Hepatocyte (in vitro differentiated cells): Measurements from ENCODE around the gene RAI1.

Experiments
- CTCF ChIP-seq: fragments of 200-600 bp; sonication (generic); IDR thresholded peaks from 2 replicates; pipeline ENCODE4 v1.5.1; 2016; ENCODE audit warnings: antibody characterized with exemption, mild to moderate bottlenecking; ENCODE audit not compliant: poor library complexity
- EZH2 ChIP-seq: fragments of 200-600 bp; sonication (generic); IDR thresholded peaks from 2 replicates; pipeline ENCODE4 v1.6.1; 2016; ENCODE audit warnings: antibody characterized with exemption, mild to moderate bottlenecking, borderline replicate concordance
- EZH2phosphoT487 ChIP-seq: fragments of 200-600 bp; sonication (generic); IDR thresholded peaks from one replicate; pipeline ENCODE4 v1.6.1; 2018; ENCODE audit warnings: antibody characterized with exemption, mild to moderate bottlenecking, low read depth, moderate library complexity; ENCODE audit not compliant: unreplicated experiment, severe bottlenecking

GRCh38 chr17:17740615-17741348 lies 59.5 kb downstream of the RAI1 start:
- TF ChIP-seq CTCF (no peak), EZH2 (no peak), EZH2phosphoT487 (no peak)
